HL-60 (cell line): ENCODE results near the gene CEACAM5.

Experiments
- DNase-seq, 2 experiments: peaks; one replicate each; pipeline ENCODE4 v3.0.0-alpha.2; 2010 to 2020; ENCODE audit warnings: low read depth in 1 of 2, low spot score in 1 of 2
- H3K27ac ChIP-seq: fragments of 250-450 bp; sonication (Bioruptor Pico); replicated peaks from 2 replicates; pipeline ENCODE4 v1.5.1; 2020; ENCODE audit warnings: mild to moderate bottlenecking, moderate library complexity
- H3K27me3 ChIP-seq: fragments of 250-450 bp; sonication (Bioruptor Pico); 2 replicates; pipeline ENCODE4 v1.5.1; 2021; ENCODE audit warnings: mild to moderate bottlenecking, moderate library complexity; ENCODE audit not compliant: insufficient read depth, poor library complexity, severe bottlenecking
- H3K4me3 ChIP-seq: replicated peaks from 2 replicates; pipeline ENCODE4 v1.5.1; 2011; ENCODE audit warnings: mild to moderate bottlenecking, control low read depth, low read length; ENCODE audit not compliant: insufficient read depth
- GABPA ChIP-seq: IDR thresholded peaks from 2 replicates; pipeline ENCODE4 v1.6.1; 2012; ENCODE audit warnings: low read depth
- POLR2AphosphoS5 ChIP-seq: IDR thresholded peaks from 2 replicates; pipeline ENCODE4 v1.6.1; 2012; ENCODE audit warnings: low read depth
- SPI1 ChIP-seq: IDR thresholded peaks from 2 replicates; pipeline ENCODE4 v1.6.1; 2012; ENCODE audit warnings: low read depth, mild to moderate bottlenecking, borderline replicate concordance
- TF ChIP-seq, protein P1 (sequence below): IDR thresholded peaks from one replicate; pipeline ENCODE4 v1.5.1; 2011; ENCODE audit warnings: low read length, control low read depth, inconsistent platforms; ENCODE audit not compliant: insufficient read depth
- TF ChIP-seq, protein P2 (sequence below): IDR thresholded peaks from 2 replicates; pipeline ENCODE4 v1.6.1; 2012; ENCODE audit warnings: low read depth; ENCODE audit not compliant: insufficient replicate concordance

The CEACAM5 gene

DNA sequence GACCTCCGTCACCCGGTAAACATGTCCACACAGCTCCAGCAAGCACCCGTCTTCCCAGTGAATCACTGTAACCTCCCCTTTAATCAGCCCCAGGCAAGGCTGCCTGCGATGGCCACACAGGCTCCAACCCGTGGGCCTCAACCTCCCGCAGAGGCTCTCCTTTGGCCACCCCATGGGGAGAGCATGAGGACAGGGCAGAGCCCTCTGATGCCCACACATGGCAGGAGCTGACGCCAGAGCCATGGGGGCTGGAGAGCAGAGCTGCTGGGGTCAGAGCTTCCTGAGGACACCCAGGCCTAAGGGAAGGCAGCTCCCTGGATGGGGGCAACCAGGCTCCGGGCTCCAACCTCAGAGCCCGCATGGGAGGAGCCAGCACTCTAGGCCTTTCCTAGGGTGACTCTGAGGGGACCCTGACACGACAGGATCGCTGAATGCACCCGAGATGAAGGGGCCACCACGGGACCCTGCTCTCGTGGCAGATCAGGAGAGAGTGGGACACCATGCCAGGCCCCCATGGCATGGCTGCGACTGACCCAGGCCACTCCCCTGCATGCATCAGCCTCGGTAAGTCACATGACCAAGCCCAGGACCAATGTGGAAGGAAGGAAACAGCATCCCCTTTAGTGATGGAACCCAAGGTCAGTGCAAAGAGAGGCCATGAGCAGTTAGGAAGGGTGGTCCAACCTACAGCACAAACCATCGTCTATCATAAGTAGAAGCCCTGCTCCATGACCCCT, 9.0 kb upstream of the CEACAM5 start:
- Histone ChIP-seq H3K27ac (no peak overlapping the region), H3K27me3 (no peaks in the 10 kb centered on the region), H3K4me3 (no peak overlapping the region)
- no peak for TF ChIP-seq POLR2AphosphoS5
- no peak for TF ChIP-seq SPI1
- TF ChIP-seq, protein P1, sequence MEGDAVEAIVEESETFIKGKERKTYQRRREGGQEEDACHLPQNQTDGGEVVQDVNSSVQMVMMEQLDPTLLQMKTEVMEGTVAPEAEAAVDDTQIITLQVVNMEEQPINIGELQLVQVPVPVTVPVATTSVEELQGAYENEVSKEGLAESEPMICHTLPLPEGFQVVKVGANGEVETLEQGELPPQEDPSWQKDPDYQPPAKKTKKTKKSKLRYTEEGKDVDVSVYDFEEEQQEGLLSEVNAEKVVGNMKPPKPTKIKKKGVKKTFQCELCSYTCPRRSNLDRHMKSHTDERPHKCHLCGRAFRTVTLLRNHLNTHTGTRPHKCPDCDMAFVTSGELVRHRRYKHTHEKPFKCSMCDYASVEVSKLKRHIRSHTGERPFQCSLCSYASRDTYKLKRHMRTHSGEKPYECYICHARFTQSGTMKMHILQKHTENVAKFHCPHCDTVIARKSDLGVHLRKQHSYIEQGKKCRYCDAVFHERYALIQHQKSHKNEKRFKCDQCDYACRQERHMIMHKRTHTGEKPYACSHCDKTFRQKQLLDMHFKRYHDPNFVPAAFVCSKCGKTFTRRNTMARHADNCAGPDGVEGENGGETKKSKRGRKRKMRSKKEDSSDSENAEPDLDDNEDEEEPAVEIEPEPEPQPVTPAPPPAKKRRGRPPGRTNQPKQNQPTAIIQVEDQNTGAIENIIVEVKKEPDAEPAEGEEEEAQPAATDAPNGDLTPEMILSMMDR, result no peak
- TF ChIP-seq, protein P2, sequence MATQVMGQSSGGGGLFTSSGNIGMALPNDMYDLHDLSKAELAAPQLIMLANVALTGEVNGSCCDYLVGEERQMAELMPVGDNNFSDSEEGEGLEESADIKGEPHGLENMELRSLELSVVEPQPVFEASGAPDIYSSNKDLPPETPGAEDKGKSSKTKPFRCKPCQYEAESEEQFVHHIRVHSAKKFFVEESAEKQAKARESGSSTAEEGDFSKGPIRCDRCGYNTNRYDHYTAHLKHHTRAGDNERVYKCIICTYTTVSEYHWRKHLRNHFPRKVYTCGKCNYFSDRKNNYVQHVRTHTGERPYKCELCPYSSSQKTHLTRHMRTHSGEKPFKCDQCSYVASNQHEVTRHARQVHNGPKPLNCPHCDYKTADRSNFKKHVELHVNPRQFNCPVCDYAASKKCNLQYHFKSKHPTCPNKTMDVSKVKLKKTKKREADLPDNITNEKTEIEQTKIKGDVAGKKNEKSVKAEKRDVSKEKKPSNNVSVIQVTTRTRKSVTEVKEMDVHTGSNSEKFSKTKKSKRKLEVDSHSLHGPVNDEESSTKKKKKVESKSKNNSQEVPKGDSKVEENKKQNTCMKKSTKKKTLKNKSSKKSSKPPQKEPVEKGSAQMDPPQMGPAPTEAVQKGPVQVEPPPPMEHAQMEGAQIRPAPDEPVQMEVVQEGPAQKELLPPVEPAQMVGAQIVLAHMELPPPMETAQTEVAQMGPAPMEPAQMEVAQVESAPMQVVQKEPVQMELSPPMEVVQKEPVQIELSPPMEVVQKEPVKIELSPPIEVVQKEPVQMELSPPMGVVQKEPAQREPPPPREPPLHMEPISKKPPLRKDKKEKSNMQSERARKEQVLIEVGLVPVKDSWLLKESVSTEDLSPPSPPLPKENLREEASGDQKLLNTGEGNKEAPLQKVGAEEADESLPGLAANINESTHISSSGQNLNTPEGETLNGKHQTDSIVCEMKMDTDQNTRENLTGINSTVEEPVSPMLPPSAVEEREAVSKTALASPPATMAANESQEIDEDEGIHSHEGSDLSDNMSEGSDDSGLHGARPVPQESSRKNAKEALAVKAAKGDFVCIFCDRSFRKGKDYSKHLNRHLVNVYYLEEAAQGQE, result no peak
- TF ChIP-seq GABPA, result no peak
- no peak for DNase-seq

DNA sequence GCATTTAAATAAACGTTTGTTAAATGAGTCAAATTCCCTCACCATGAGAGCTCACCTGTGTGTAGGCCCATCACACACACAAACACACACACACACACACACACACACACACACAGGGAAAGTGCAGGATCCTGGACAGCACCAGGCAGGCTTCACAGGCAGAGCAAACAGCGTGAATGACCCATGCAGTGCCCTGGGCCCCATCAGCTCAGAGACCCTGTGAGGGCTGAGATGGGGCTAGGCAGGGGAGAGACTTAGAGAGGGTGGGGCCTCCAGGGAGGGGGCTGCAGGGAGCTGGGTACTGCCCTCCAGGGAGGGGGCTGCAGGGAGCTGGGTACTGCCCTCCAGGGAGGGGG, 8.5 kb upstream of the CEACAM5 start:
- no peak for DNase-seq
- TF ChIP-seq POLR2AphosphoS5 (no peak), GABPA (no peak), SPI1 (no peak)
- TF ChIP-seq, protein P1, result no peak
- TF ChIP-seq, protein P2, result no peak
- H3K4me3 ChIP-seq, result no peak overlapping the region
- no peak overlapping the region for H3K27ac ChIP-seq
- H3K27me3 ChIP-seq, result no peaks in the 10 kb centered on the region

DNA sequence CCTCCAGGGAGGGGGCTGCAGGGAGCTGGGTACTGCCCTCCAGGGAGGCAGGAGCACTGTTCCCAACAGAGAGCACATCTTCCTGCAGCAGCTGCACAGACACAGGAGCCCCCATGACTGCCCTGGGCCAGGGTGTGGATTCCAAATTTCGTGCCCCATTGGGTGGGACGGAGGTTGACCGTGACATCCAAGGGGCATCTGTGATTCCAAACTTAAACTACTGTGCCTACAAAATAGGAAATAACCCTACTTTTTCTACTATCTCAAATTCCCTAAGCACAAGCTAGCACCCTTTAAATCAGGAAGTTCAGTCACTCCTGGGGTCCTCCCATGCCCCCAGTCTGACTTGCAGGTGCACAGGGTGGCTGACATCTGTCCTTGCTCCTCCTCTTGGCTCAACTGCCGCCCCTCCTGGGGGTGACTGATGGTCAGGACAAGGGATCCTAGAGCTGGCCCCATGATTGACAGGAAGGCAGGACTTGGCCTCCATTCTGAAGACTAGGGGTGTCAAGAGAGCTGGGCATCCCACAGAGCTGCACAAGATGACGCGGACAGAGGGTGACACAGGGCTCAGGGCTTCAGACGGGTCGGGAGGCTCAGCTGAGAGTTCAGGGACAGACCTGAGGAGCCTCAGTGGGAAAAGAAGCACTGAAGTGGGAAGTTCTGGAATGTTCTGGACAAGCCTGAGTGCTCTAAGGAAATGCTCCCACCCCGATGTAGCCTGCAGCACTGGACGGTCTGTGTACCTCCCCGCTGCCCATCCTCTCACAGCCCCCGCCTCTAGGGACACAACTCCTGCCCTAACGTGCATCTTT, 7.8 kb upstream of the CEACAM5 start:
- no peak for TF ChIP-seq POLR2AphosphoS5
- no peak for TF ChIP-seq GABPA
- Histone ChIP-seq H3K4me3 (no peak overlapping the region), H3K27me3 (no peaks in the 10 kb centered on the region), H3K27ac (no peak overlapping the region)
- no peak for DNase-seq

DNA sequence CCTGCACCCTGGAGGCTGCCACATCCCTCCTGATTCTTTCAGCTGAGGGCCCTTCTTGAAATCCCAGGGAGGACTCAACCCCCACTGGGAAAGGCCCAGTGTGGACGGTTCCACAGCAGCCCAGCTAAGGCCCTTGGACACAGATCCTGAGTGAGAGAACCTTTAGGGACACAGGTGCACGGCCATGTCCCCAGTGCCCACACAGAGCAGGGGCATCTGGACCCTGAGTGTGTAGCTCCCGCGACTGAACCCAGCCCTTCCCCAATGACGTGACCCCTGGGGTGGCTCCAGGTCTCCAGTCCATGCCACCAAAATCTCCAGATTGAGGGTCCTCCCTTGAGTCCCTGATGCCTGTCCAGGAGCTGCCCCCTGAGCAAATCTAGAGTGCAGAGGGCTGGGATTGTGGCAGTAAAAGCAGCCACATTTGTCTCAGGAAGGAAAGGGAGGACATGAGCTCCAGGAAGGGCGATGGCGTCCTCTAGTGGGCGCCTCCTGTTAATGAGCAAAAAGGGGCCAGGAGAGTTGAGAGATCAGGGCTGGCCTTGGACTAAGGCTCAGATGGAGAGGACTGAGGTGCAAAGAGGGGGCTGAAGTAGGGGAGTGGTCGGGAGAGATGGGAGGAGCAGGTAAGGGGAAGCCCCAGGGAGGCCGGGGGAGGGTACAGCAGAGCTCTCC, 6.9 kb upstream of the CEACAM5 start:
- H3K4me3 ChIP-seq, result no peak overlapping the region
- H3K27ac ChIP-seq, result no peak overlapping the region
- no peaks in the 10 kb centered on the region for H3K27me3 ChIP-seq
- DNase-seq, result peak in 1 of 2 experiments; percentile 23
- TF ChIP-seq POLR2AphosphoS5, result no peak
- TF ChIP-seq, protein P1, result peak; percentile 58
